GM21515 (cell line): ENCODE results near the gene UGT1A4.

Source experiments
- ATAC-seq: cut with Tn5 transposase; IDR thresholded peaks from one replicate; pipeline ENCODE4 v1.9.1; 2021; ENCODE audit not compliant: unreplicated experiment

UGT1A4 gene

GRCh38 chr2:233718552-233718951 lies at the start of gene UGT1A4:
Gene UGT1A4 (plus strand): TSS chr2:233718736. CDS start chr2:233718821, 85 bp downstream.
- ATAC-seq, result no peak

GRCh38 chr2:233671290-233672161 lies 47.0 kb upstream of the UGT1A4 start, which contains the start of gene UGT1A9:
Gene UGT1A9 (plus strand): TSS chr2:233671898. CDS start chr2:233671935, 37 bp downstream.
- ATAC-seq, result no peak

- ATAC-seq, result no peak
Measured at GRCh38 chr2:233672886-233673285, 45.6 kb upstream of the UGT1A4 start.

- ATAC-seq, result no peak
Measured at GRCh38 chr2:233673896-233674295, 44.6 kb upstream of the UGT1A4 start.

- ATAC-seq, result no peak
Measured at GRCh38 chr2:233674314-233674713, 44.2 kb upstream of the UGT1A4 start.

- no peak for ATAC-seq
Measured at GRCh38 chr2:233674995-233675394, 43.5 kb upstream of the UGT1A4 start.

- no peak for ATAC-seq
Measured at GRCh38 chr2:233676046-233676445, 42.5 kb upstream of the UGT1A4 start.

GRCh38 chr2:233679196-233679595 lies 39.3 kb upstream of the UGT1A4 start:
- no peak for ATAC-seq

- ATAC-seq, result no peak
Measured at GRCh38 chr2:233680361-233681045, 38.0 kb upstream of the UGT1A4 start.

- ATAC-seq, result no peak
Measured at GRCh38 chr2:233681521-233682099, 36.9 kb upstream of the UGT1A4 start, which contains the start of gene UGT1A7. Gene UGT1A7 (plus strand): TSS chr2:233681901. CDS start chr2:233681938, 37 bp downstream.

GRCh38 chr2:233684640-233685039 lies 33.9 kb upstream of the UGT1A4 start:
- ATAC-seq, result no peak

- ATAC-seq, result no peak
Measured at GRCh38 chr2:233686928-233687327, 31.6 kb upstream of the UGT1A4 start.

GRCh38 chr2:233688341-233688740 lies 30.2 kb upstream of the UGT1A4 start:
- ATAC-seq, result no peak

GRCh38 chr2:233689031-233689430 lies 29.5 kb upstream of the UGT1A4 start:
- ATAC-seq, result no peak

GRCh38 chr2:233689501-233689900 lies 29.0 kb upstream of the UGT1A4 start:
- no peak for ATAC-seq

GRCh38 chr2:233690444-233690843 lies 28.1 kb upstream of the UGT1A4 start:
- ATAC-seq, result no peak

GRCh38 chr2:233691443-233692433 lies 26.8 kb upstream of the UGT1A4 start:
- ATAC-seq, result no peak

GRCh38 chr2:233692648-233693047 lies 25.9 kb upstream of the UGT1A4 start, which contains the start of gene UGT1A6:
Gene UGT1A6 (plus strand): TSS chr2:233692890. CDS start chr2:233693005, 115 bp downstream.
- no peak for ATAC-seq

- ATAC-seq, result no peak
Measured at GRCh38 chr2:233693963-233694362, 24.6 kb upstream of the UGT1A4 start.

- no peak for ATAC-seq
Measured at GRCh38 chr2:233698740-233699139, 19.8 kb upstream of the UGT1A4 start.
